IMR-90 (cell line): Measurements from ENCODE around the gene SEL1L. TPM values are rescaled to one million over a fixed set of nuclear protein-coding genes. Genes with fewer than 3 reads are reported as not detected.

ENCODE experiments used
- ATAC-seq: fragments of 200-7000 bp; cut with Tn5 transposase; 2 replicates; pipeline ENCODE4 v1.9.1; 2020; ENCODE audit warnings: low read depth, mild to moderate bottlenecking, moderate library complexity
- BruUV-seq: library from RNA; stranded (reverse); fragments of 400-500 nt; replicated peaks from 2 replicates; lab custom pipeline; 2021; lab: Mats Ljungman, UMichigan
- CTCF ChIA-PET: fragments of 300-600 bp; formaldehyde crosslinking; extraction: SDS; loops from one replicate; lab custom pipeline; 2021; ENCODE audit warnings: antibody characterized with exemption; lab: Yijun Ruan, JAX
- POLR2A ChIA-PET: fragments of 300-600 bp; sonication (Branson Sonifier 250); formaldehyde crosslinking; loops from one replicate; lab custom pipeline; 2022; ENCODE audit warnings: antibody characterized with exemption; ENCODE audit not compliant: unreplicated experiment; lab: Charles Lee
- DNase-seq: peaks from one replicate; pipeline ENCODE4 v3.0.0; 2013
- H2AFZ ChIP-seq: replicated peaks from 2 replicates; pipeline ENCODE3; 2013; ENCODE audit warnings: low read length, mild to moderate bottlenecking; ENCODE audit not compliant: poor library complexity
- H2AK5ac ChIP-seq: 2 replicates; pipeline ENCODE4 v1.6.1; 2013; ENCODE audit warnings: low read depth, low read length, inconsistent platforms
- H2AK9ac ChIP-seq: replicated peaks from 2 replicates; pipeline ENCODE3; 2013; ENCODE audit warnings: mild to moderate bottlenecking, low read depth, low read length, moderate library complexity; ENCODE audit not compliant: poor library complexity
- H2BK120ac ChIP-seq: 2 replicates; pipeline ENCODE4 v1.6.1; 2013; ENCODE audit warnings: low read depth, low read length, inconsistent platforms
- H2BK15ac ChIP-seq: 3 replicates; pipeline ENCODE4 v1.6.1; 2013; ENCODE audit warnings: low read depth, low read length, inconsistent platforms
- H2BK20ac ChIP-seq: 2 replicates; pipeline ENCODE4 v1.6.1; 2013; ENCODE audit warnings: low read depth, mild to moderate bottlenecking, inconsistent platforms, low read length, moderate library complexity
- H2BK5ac ChIP-seq: 2 replicates; pipeline ENCODE4 v1.6.1; 2013; ENCODE audit warnings: mild to moderate bottlenecking, low read depth, low read length, inconsistent platforms; ENCODE audit not compliant: poor library complexity, severe bottlenecking
- H3K14ac ChIP-seq: replicated peaks from 2 replicates; pipeline ENCODE4 v1.6.1; 2013; ENCODE audit warnings: low read depth, low read length, inconsistent platforms
- H3K18ac ChIP-seq: 2 replicates; pipeline ENCODE4 v1.6.1; 2013; ENCODE audit warnings: low read depth, low read length, control low read depth
- H3K23ac ChIP-seq: 2 replicates; pipeline ENCODE4 v1.6.1; 2013; ENCODE audit warnings: low read depth, low read length, inconsistent platforms
- H3K27ac ChIP-seq: 2 replicates; pipeline ENCODE4 v1.5.1; 2013; ENCODE audit warnings: mild to moderate bottlenecking, control low read depth, low read length; ENCODE audit not compliant: insufficient read depth
- H3K27me3 ChIP-seq: 2 replicates; pipeline ENCODE4 v1.6.1; 2013; ENCODE audit warnings: low read length; ENCODE audit not compliant: control insufficient read depth, insufficient read depth
- H3K36me3 ChIP-seq: 2 replicates; pipeline ENCODE4 v1.6.1; 2013; ENCODE audit warnings: low read length, mixed read lengths; ENCODE audit not compliant: control insufficient read depth, insufficient read depth
- H3K4ac ChIP-seq: 2 replicates; pipeline ENCODE4 v1.6.1; 2013; ENCODE audit warnings: low read depth, low read length, inconsistent platforms
- H3K4me1 ChIP-seq: 2 replicates; pipeline ENCODE4 v1.6.1; 2013; ENCODE audit warnings: low read length, mixed read lengths; ENCODE audit not compliant: control insufficient read depth, insufficient read depth
- H3K4me2 ChIP-seq: 2 replicates; pipeline ENCODE4 v1.6.1; 2013; ENCODE audit warnings: low read depth, mild to moderate bottlenecking, control low read depth, low read length, moderate library complexity
- H3K4me3 ChIP-seq: 2 replicates; pipeline ENCODE4 v1.5.1; 2013; ENCODE audit warnings: low read depth, mild to moderate bottlenecking, control low read depth, low read length, moderate library complexity; ENCODE audit not compliant: insufficient read depth
- H3K56ac ChIP-seq: 2 replicates; pipeline ENCODE4 v1.6.1; 2013; ENCODE audit warnings: low read length, inconsistent platforms; ENCODE audit not compliant: insufficient read depth; ENCODE audit errors: extremely low read depth
- H3K79me1 ChIP-seq, 2 experiments: 2 replicates each; pipeline ENCODE4 v1.6.1; 2013; ENCODE audit warnings: low read length in 2 of 2, inconsistent platforms in 1 of 2, low read depth in 1 of 2
- H3K9ac ChIP-seq: 2 replicates; pipeline ENCODE4 v1.6.1; 2013; ENCODE audit warnings: low read depth, low read length, control low read depth
- H3K9me1 ChIP-seq: 2 replicates; pipeline ENCODE4 v1.6.1; 2013; ENCODE audit warnings: low read length, inconsistent platforms; ENCODE audit not compliant: insufficient read depth
- H3K9me3 ChIP-seq: 2 replicates; pipeline ENCODE4 v1.6.1; 2013; ENCODE audit warnings: low read length; ENCODE audit not compliant: control insufficient read depth, insufficient read depth
- H4K20me1 ChIP-seq: 2 replicates; pipeline ENCODE4 v1.6.1; 2013; ENCODE audit warnings: low read length, inconsistent platforms; ENCODE audit not compliant: insufficient read depth
- H4K5ac ChIP-seq: 2 replicates; pipeline ENCODE4 v1.6.1; 2013; ENCODE audit warnings: mild to moderate bottlenecking, low read depth, low read length, control low read depth
- H4K8ac ChIP-seq, 2 experiments: 2 replicates each; pipeline ENCODE4 v1.6.1; 2013; ENCODE audit warnings: low read depth in 2 of 2, low read length in 2 of 2, control low read depth in 1 of 2, inconsistent platforms in 1 of 2
- H4K91ac ChIP-seq: 2 replicates; pipeline ENCODE4 v1.6.1; 2013; ENCODE audit warnings: low read depth, low read length, inconsistent platforms; ENCODE audit not compliant: insufficient read depth
- BHLHE40 ChIP-seq: fragments of 150-350 bp; IDR thresholded peaks from 2 replicates; pipeline ENCODE4 v1.6.1; 2016; ENCODE audit warnings: mild to moderate bottlenecking, low read depth, low read length
- CHD1 ChIP-seq: IDR thresholded peaks from 2 replicates; pipeline ENCODE4 v1.6.1; 2012; ENCODE audit warnings: low read depth, low read length, improper control_type of control experiment
- MAFK ChIP-seq: IDR thresholded peaks from 2 replicates; pipeline ENCODE4 v1.6.1; 2012; ENCODE audit warnings: low read depth, low read length, improper control_type of control experiment
- NFE2L2 ChIP-seq: fragments of 150-350 bp; IDR thresholded peaks from 2 replicates; pipeline ENCODE4 v1.6.1; 2016; ENCODE audit warnings: low read depth, mild to moderate bottlenecking, low read length
- RAD21 ChIP-seq: IDR thresholded peaks from 2 replicates; pipeline ENCODE4 v1.6.1; 2012; ENCODE audit warnings: low read length, improper control_type of control experiment
- SMC3 ChIP-seq: fragments of 150-350 bp; IDR thresholded peaks from 2 replicates; pipeline ENCODE4 v1.6.1; 2016; ENCODE audit warnings: low read depth, mild to moderate bottlenecking, antibody characterized with exemption, low read length, moderate library complexity
- WGBS, 2 experiments: methylation state at CpG; one replicate each; pipeline versions ENCODE4 v1.1.5 to v1.1.7; 2013; ENCODE audit warnings: missing lambda C conversion rate in 2 of 2; ENCODE audit not compliant: insufficient read length in 1 of 2; ENCODE audit errors: extremely low coverage in 2 of 2; 5-methylcytosine and 5-hydroxymethylcytosine counted together
- dilution Hi-C: fragments of 300-500 bp; cut with HindIII; formaldehyde crosslinking; loops from one replicate; pipeline ENCODE4 v1.14.3; 2018; ENCODE audit warnings: low sequenced_read_pairs; ENCODE audit not compliant: unreplicated experiment
- in situ Hi-C: fragments of 300-500 bp; cut with MboI; formaldehyde crosslinking; loops from 3 replicates; pipeline ENCODE4 v1.14.3; 2019; ENCODE audit warnings: low sequenced_read_pairs, inconsistent platforms, mixed read lengths
- intact Hi-C: fragments of 100-400 bp; cut with micrococcal nuclease; formaldehyde crosslinking; loops from 2 replicates; pipeline ENCODE4 v1.10.0; 2022
- polyA plus RNA-seq, 3 experiments: library from polyadenylated mRNA; depleted of rRNA; stranded (reverse); fragments of >200 nt; gene quantifications; 2 replicates each; pipeline ENCODE4 v1.2.3, GENCODE V29; 2012; ENCODE audit warnings: low replicate concordance in 1 of 3
- total RNA-seq: library from RNA; depleted of rRNA; stranded (reverse); fragments of >200 nt; gene quantifications from 2 replicates; pipeline ENCODE4 v1.2.3, GENCODE V29; 2012

The SEL1L gene
- total and polyA plus RNA-seq, 2 of the 4 experiments (the other 2 are of a cell fraction), result 21.0 to 62.4 TPM

DNA sequence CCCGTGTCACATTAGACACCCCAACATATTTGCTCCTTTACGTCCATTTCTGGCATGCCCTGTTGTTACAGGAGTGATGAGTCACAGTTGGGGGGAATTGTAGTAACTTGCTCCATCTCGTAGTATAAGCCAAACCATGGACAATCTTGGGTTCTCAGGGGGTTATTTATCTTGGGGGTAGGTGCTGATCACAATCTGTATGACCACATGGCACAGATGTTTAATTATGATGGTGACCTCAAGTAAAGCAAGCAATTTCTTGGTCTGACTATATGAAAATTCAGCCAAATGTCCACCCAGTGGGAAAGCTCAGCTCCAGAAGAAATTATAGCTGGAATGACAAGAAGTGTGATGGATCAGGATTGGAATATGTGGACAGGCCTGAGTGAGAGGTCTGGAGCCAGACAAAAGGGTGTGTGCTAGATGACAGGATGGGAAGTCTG lies 101.4 kb downstream of the SEL1L start:
- Histone ChIP-seq H2AK9ac (no peak overlapping the region), H3K27me3 (peaks cover 39% of the 10 kb centered on the region), H4K5ac (no peak overlapping the region), H2BK120ac (no peak overlapping the region), H3K4ac (no peak overlapping the region), H2BK20ac (no peak overlapping the region), H2AFZ (no peak overlapping the region), H3K9ac (no peak overlapping the region), H2BK5ac (no peak overlapping the region), H3K9me3 (no peaks in the 10 kb centered on the region), H3K9me1 (no peaks in the 10 kb centered on the region), H3K18ac (no peak overlapping the region), H3K56ac (no peak overlapping the region), H3K4me2 (no peak overlapping the region), H3K23ac (no peak overlapping the region), H2BK15ac (no peak overlapping the region), H4K91ac (no peak overlapping the region), H4K8ac (no peak overlapping the region), H3K4me3 (no peak overlapping the region), H3K4me1 (no peaks in the 10 kb centered on the region; the same call in 1 of the 2 replicates), H3K14ac (no peak overlapping the region), H4K20me1 (no peaks in the 10 kb centered on the region), H3K36me3 (no peaks in the 10 kb centered on the region), H3K79me1 (no peaks in the 10 kb centered on the region), H3K27ac (no peak overlapping the region), H2AK5ac (no peak overlapping the region)
- CTCF ChIA-PET, result no interaction called here
- ATAC-seq (no peak), DNase-seq (no peak)
- dilution Hi-C loops, result no loop called here
- intact Hi-C loops, result no loop called here
- no TSS peak for BruUV-seq
- in situ Hi-C loops, result no loop called here
- no CpG with 5 or more reads among the region's 3 CpGs for WGBS, 2 experiments
- POLR2A ChIA-PET, result no interaction called here
- TF ChIP-seq BHLHE40, result no peak
- no peak for TF ChIP-seq NFE2L2
- no peak for TF ChIP-seq MAFK
- no peak for TF ChIP-seq RAD21
- TF ChIP-seq SMC3, result no peak
- TF ChIP-seq CHD1, result no peak
